Kidney (tissue), 14 donors: ENCODE data around the gene GUCA1A. TPM values are rescaled to one million over a fixed set of nuclear protein-coding genes. Genes with fewer than 3 reads are reported as not detected.

Experiments
- DNase-seq, 5 donors: peaks; one replicate each; pipeline ENCODE4 v3.0.0-alpha.2; 2013 to 2020
- FAIRE-seq: peaks from 2 replicates; lab custom pipeline; 2012; peaks lifted over from hg19 to GRCh38; lab: Jason Lieb, UNC
- H3K27ac ChIP-seq, 2 donors: one replicate each; pipeline ENCODE4 v1.7.0; 2013; ENCODE audit warnings: low read depth in 2 of 2, low read length in 2 of 2, inconsistent platforms in 1 of 2
- H3K27me3 ChIP-seq: one replicate; pipeline ENCODE4 v1.7.1; 2013; ENCODE audit warnings: low read length, inconsistent platforms; ENCODE audit not compliant: control insufficient read depth, insufficient read depth
- H3K36me3 ChIP-seq, 3 donors: one replicate each; pipeline versions ENCODE4 v1.7.0 to v1.7.1; 2013; ENCODE audit warnings: low read length in 3 of 3, control low read depth in 1 of 3, inconsistent platforms in 1 of 3; ENCODE audit not compliant: insufficient read depth in 3 of 3, control insufficient read depth in 2 of 3
- H3K4me1 ChIP-seq, 3 donors: one replicate each; pipeline versions ENCODE4 v1.7.0 to v1.7.1; 2013; ENCODE audit warnings: low read length in 3 of 3, inconsistent platforms in 1 of 3, low read depth in 1 of 3; ENCODE audit not compliant: control insufficient read depth in 2 of 3, insufficient read depth in 2 of 3
- H3K4me3 ChIP-seq, 3 donors: one replicate each; pipeline versions ENCODE4 v1.7.0 to v1.8.1; 2013; ENCODE audit warnings: low read length in 3 of 3, control low read depth in 1 of 3, inconsistent platforms in 1 of 3
- H3K9ac ChIP-seq, 3 donors: one replicate each; pipeline versions ENCODE4 v1.7.0 to v1.7.1; 2013; ENCODE audit warnings: low read length in 3 of 3, control low read depth in 1 of 3, inconsistent platforms in 1 of 3
- H3K9me3 ChIP-seq, 3 donors: one replicate each; pipeline versions ENCODE4 v1.7.0 to v1.7.1; 2013; ENCODE audit warnings: low read length in 3 of 3, control low read depth in 1 of 3, inconsistent platforms in 1 of 3; ENCODE audit not compliant: control insufficient read depth in 2 of 3, insufficient read depth in 1 of 3
- CTCF ChIP-seq: IDR thresholded peaks from 3 replicates; pipeline ENCODE4 v1.5.1; 2012; ENCODE audit warnings: mild to moderate bottlenecking, moderate library complexity, borderline replicate concordance; ENCODE audit not compliant: insufficient read depth; ENCODE audit errors: extremely low read depth
- intact Hi-C: fragments of 100-400 bp; cut with DNase I; formaldehyde crosslinking; loops from one replicate; pipeline ENCODE4 v1.11.1; 2022
- polyA plus RNA-seq: library from polyadenylated mRNA; stranded (reverse); fragments of 350-450 nt; fragmentation: Illumina TruSeq; extraction: RNeasy Lipid Tissue Mini Kit (QIAGEN cat#74804); gene quantifications from one replicate; pipeline ENCODE4 v1.2.3, GENCODE V29; 2014; ENCODE audit warnings: low read depth, low replicate concordance; ENCODE audit not compliant: insufficient read depth
- total RNA-seq: library from RNA; stranded (reverse); fragmentation: NEBNext Ultra II Directional; extraction: Animal tissue kit (Norgen Biotek cat#: 25700); gene quantifications from one replicate; pipeline ENCODE4 v1.2.1, GENCODE V29; 2021
- donor health status: control.
- donor health status: control.
- donor health status: control.
- donor health status: control.
- donor health status: control.
- donor health status: DM: yes; HTN: yes; CAD: no.
- donor health status: Normal renal cell carcinoma (clear cell type).

Gene GUCA1A
- total and polyA plus RNA-seq, 2 donors from 2014 or later, result not detected

GRCh38 chr6:42129360-42129676, 43.8 kb upstream of the GUCA1A start:
- no peak for FAIRE-seq
- no peak for TF ChIP-seq CTCF
- intact Hi-C loops, result no loop called here
- H3K4me1 ChIP-seq, result peaks cover 0 to 2% (median 0%) of the 10 kb centered on the region in 3 donors
- no peaks in the 10 kb centered on the region for H3K27me3 ChIP-seq
- H3K9me3 ChIP-seq, result no peaks in the 10 kb centered on the region
- H3K36me3 ChIP-seq, result no peaks in the 10 kb centered on the region
- no peak overlapping the region for H3K9ac ChIP-seq
- DNase-seq, result no peak
- H3K4me3 ChIP-seq, result no peak overlapping the region
- H3K27ac ChIP-seq, result no peak overlapping the region

GRCh38 chr6:42131531-42131930, 41.6 kb upstream of the GUCA1A start:
- H3K9ac ChIP-seq, result no peak overlapping the region
- FAIRE-seq, result no peak
- intact Hi-C loops, result no loop called here
- H3K4me3 ChIP-seq, result no peak overlapping the region
- no peaks in the 10 kb centered on the region for H3K27me3 ChIP-seq
- no peak for DNase-seq
- H3K9me3 ChIP-seq, result no peaks in the 10 kb centered on the region
- no peak for TF ChIP-seq CTCF
- H3K27ac ChIP-seq, result no peak overlapping the region
- H3K36me3 ChIP-seq, result no peaks in the 10 kb centered on the region
- peaks cover 0 to 2% (median 0%) of the 10 kb centered on the region in 3 donors for H3K4me1 ChIP-seq

GRCh38 chr6:42133926-42134325, 39.2 kb upstream of the GUCA1A start:
- H3K27me3 ChIP-seq, result no peaks in the 10 kb centered on the region
- no peak for FAIRE-seq
- H3K9me3 ChIP-seq, result no peaks in the 10 kb centered on the region
- peaks cover 0 to under 1% (median 0%) of the 10 kb centered on the region in 3 donors for H3K4me1 ChIP-seq
- no peaks in the 10 kb centered on the region for H3K36me3 ChIP-seq
- no peak overlapping the region for H3K9ac ChIP-seq
- DNase-seq, result peak in 1 of 5 donors; percentile 31
- intact Hi-C loops, result no loop called here
- H3K27ac ChIP-seq, result no peak overlapping the region
- TF ChIP-seq CTCF, result no peak
- H3K4me3 ChIP-seq, result no peak overlapping the region

GRCh38 chr6:42135161-42135560, 38.0 kb upstream of the GUCA1A start:
- no peak for TF ChIP-seq CTCF
- H3K4me1 ChIP-seq, result peaks cover 2 to 5% (median 4%) of the 10 kb centered on the region in 3 donors
- H3K27ac ChIP-seq, result no peak overlapping the region
- H3K4me3 ChIP-seq, result no peak overlapping the region
- H3K9ac ChIP-seq, result no peak overlapping the region
- FAIRE-seq (no peak), DNase-seq (no peak)
- H3K36me3 ChIP-seq, result no peaks in the 10 kb centered on the region
- intact Hi-C loops, result no loop called here
- no peaks in the 10 kb centered on the region for H3K27me3 ChIP-seq
- H3K9me3 ChIP-seq, result no peaks in the 10 kb centered on the region
